ENCODE measurements around the gene SLC30A2. TPM values are rescaled to one million over a fixed set of nuclear protein-coding genes. Genes with fewer than 3 reads are reported as not detected.

The SLC30A2 gene
- total and polyA plus RNA-seq, 2 of the 13 experiments (the other 11 are each of a cell fraction or from before 2014, with no cell fraction given), result not detected

GRCh38 chr1:26036756-26037281, 9.1 kb downstream of the SLC30A2 start:
- no peak overlapping the region for H3K9ac ChIP-seq (ENCODE audit: insufficient read depth, low read depth, low read length)
- no peaks in the 10 kb centered on the region for H4K20me1 ChIP-seq (ENCODE audit: insufficient read depth, low read length)
- in situ Hi-C loops (cut with HindIII; ENCODE audit: extremely low pct_ligation_motif_present, low pct_unique_long_range_greater_than_20kb) (no loop called here), intact Hi-C loops (cut with micrococcal nuclease; ENCODE audit: unreplicated experiment) (loop anchor here (5.0 kb wide), 2 partner anchors 75 to 125 kb away; partner anchors contain the start of gene PDIK1L)
- ChIA-PET POLR2A (interaction anchor here (0.6 to 2.7 kb wide), 4 partner anchors 13 to 161 kb away, joined by 3 to 8 read pairs (median 6); partner anchors contain the start of gene PAFAH2), CTCF (ENCODE audit: low intra/inter-chr PET ratio, low total read pairs) (interaction anchor here (1.1 to 2.8 kb wide), 2 partner anchors 108 to 141 kb away, joined by 5 to 11 read pairs; no protein-coding TSS in a partner anchor)
- peak overlapping the region in 1 of 3 experiments; percentile 93; a peak in 1 of 6 replicates for H3K4me3 ChIP-seq (replicated peaks in 1 of 3; ENCODE audit: insufficient read depth in 1 of 3, low read depth in 2 of 3, low read length in 3 of 3)
- ATAC-seq (no peak), DNase-seq (ENCODE audit: low spot score) (no peak), FAIRE-seq (no peak)
- H2AFZ ChIP-seq (ENCODE audit: low read length), result no peak overlapping the region
- 36% methylated on average over 9 of the region's 11 CpGs for WGBS (ENCODE audit: low lambda C conversion rate)
- H3K27ac ChIP-seq (ENCODE audit: extremely low read length, insufficient read depth, low read length), result no peak overlapping the region
- no peaks in the 10 kb centered on the region for H3K36me3 ChIP-seq (replicated peaks in 1 of 2; ENCODE audit: control insufficient read depth in 1 of 2, insufficient read depth in 2 of 2, low read length in 2 of 2)
- no peaks in the 10 kb centered on the region for H3K79me2 ChIP-seq (ENCODE audit: insufficient read depth, low read length)
- no TSS peak for BruUV-seq (replicated peaks)
- TF ChIP-seq FOXK1 (CRISPR knock-in tag; IDR thresholded peaks at IDR 0.05; ENCODE audit: borderline replicate concordance, low read depth), result no peak
- no peak for TF ChIP-seq SMAD9 (CRISPR knock-in tag; IDR thresholded peaks at IDR 0.05)
- no peak for TF ChIP-seq NR2F1 (CRISPR knock-in tag; IDR thresholded peaks at IDR 0.05)
- TF ChIP-seq, protein P1, sequence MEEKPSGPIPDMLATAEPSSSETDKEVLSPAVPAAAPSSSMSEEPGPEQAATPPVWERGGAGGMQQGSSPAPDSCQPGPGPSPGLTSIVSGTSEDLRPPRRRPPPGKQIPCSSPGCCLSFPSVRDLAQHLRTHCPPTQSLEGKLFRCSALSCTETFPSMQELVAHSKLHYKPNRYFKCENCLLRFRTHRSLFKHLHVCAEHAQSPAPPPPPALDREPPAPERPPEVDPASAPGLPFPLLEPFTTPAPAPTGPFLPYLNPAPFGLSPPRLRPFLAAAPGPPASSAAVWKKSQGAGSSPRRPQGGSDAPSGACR (CRISPR knock-in tag; IDR thresholded peaks at IDR 0.05), result no peak
- no peak for TF ChIP-seq PCBP2 (optimal IDR thresholded peaks at IDR 0.05; ENCODE audit: low read depth, low read length, poor library complexity, severe bottlenecking)
- TF ChIP-seq ZNF720 (CRISPR knock-in tag; IDR thresholded peaks at IDR 0.05), result no peak
- no peak for TF ChIP-seq ZNF274 (CRISPR knock-in tag; IDR thresholded peaks at IDR 0.05)
- TF ChIP-seq, protein P2, sequence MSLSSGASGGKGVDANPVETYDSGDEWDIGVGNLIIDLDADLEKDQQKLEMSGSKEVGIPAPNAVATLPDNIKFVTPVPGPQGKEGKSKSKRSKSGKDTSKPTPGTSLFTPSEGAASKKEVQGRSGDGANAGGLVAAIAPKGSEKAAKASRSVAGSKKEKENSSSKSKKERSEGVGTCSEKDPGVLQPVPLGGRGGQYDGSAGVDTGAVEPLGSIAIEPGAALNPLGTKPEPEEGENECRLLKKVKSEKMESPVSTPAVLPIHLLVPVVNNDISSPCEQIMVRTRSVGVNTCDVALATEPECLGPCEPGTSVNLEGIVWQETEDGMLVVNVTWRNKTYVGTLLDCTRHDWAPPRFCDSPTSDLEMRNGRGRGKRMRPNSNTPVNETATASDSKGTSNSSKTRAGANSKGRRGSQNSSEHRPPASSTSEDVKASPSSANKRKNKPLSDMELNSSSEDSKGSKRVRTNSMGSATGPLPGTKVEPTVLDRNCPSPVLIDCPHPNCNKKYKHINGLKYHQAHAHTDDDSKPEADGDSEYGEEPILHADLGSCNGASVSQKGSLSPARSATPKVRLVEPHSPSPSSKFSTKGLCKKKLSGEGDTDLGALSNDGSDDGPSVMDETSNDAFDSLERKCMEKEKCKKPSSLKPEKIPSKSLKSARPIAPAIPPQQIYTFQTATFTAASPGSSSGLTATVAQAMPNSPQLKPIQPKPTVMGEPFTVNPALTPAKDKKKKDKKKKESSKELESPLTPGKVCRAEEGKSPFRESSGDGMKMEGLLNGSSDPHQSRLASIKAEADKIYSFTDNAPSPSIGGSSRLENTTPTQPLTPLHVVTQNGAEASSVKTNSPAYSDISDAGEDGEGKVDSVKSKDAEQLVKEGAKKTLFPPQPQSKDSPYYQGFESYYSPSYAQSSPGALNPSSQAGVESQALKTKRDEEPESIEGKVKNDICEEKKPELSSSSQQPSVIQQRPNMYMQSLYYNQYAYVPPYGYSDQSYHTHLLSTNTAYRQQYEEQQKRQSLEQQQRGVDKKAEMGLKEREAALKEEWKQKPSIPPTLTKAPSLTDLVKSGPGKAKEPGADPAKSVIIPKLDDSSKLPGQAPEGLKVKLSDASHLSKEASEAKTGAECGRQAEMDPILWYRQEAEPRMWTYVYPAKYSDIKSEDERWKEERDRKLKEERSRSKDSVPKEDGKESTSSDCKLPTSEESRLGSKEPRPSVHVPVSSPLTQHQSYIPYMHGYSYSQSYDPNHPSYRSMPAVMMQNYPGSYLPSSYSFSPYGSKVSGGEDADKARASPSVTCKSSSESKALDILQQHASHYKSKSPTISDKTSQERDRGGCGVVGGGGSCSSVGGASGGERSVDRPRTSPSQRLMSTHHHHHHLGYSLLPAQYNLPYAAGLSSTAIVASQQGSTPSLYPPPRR (CRISPR knock-in tag; IDR thresholded peaks at IDR 0.05; ENCODE audit: borderline replicate concordance), result no peak
- no peak for TF ChIP-seq GABPA (IDR thresholded peaks at IDR 0.05; ENCODE audit: low read depth, low read length)
- no peak for TF ChIP-seq GABPA (CRISPR knock-in tag; IDR thresholded peaks at IDR 0.05; ENCODE audit: low read depth)
- TF ChIP-seq ZNF780A (CRISPR knock-in tag; IDR thresholded peaks at IDR 0.05), result no peak
- TF ChIP-seq EED (CRISPR knock-in tag; IDR thresholded peaks at IDR 0.05), result no peak
- H3K4me2 ChIP-seq (ENCODE audit: low read depth, low read length), result peak overlapping the region; percentile 96
- H3K9me3 ChIP-seq (ENCODE audit: low read length), result no peaks in the 10 kb centered on the region
- H3K4me1 ChIP-seq (ENCODE audit: insufficient read depth, low read length), result peaks cover 36% of the 10 kb centered on the region
- peaks cover 0 to 48% of the 10 kb centered on the region in 2 experiments for H3K27me3 ChIP-seq (ENCODE audit: control insufficient read depth in 1 of 2, insufficient read depth in 2 of 2, low read length in 2 of 2)
